ENCODE results near the gene WDR49.
"Not testable (repeated sequence)": the region's sequence is repeated elsewhere in the genome, so short reads cannot be mapped to it uniquely, and the experiment has no call there.

WDR49 gene

DNA sequence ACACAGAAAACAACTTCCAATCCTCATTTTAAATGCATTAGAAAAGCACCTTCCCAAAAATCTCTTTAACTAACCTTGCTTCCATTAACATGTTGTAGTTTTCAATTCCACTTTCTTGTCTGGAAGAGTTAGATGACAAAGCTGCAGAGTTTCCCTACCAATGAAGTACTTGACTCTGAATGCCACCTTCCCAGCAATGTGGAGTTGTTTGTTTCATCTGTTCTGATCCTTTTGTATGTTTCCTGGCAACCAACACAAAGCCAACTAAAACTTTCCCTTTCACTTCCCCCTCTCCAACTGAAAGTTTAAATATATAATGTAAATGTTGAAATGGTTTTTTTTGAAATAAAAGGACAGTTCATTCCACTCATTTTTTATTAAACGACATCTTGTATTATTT is at the start of gene WDR49:
TSS of gene WDR49 (minus strand) at position 183 of the 400 bp plus-strand sequence. CDS start 517 bp downstream, outside the sequence.
- no peak for DNase-seq

DNA sequence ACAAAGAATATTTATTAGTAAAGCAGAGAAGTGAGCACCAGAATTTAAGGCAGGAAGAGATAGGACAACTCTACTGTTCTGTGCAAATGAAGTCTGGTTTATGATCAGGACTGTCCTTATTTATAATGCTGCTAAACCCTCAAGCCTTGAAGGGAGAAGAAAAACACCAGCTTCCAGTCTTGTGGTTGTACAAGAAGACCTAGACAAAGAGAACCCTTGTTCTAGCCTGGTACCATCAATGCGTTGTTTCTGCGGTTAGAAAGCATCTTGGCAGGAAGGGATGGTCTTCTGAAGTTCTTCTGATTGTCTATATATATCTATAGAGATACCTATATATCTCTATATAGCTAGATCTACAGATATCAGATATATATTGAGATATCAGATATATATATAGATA is 47.2 kb upstream of the WDR49 start:
- DNase-seq = no peak

DNA sequence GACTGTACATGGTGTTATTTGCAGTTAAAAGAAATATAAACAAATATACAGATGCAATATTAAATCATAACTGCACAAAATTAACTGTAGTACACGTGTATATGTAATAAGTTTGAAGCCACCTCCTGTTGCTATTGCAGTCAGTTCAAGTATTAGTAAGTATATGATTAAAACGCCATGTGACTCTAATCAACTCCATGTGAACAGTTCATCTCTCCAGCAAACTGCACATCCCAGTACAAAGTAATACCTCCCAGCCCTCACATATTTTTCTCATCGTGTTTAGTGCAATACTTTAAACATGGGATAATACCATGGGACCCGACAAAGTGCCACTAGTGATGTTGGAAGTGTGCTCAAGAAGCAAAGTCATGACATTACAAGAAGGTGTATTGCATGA is 46.3 kb upstream of the WDR49 start:
- DNase-seq = no peak

DNA sequence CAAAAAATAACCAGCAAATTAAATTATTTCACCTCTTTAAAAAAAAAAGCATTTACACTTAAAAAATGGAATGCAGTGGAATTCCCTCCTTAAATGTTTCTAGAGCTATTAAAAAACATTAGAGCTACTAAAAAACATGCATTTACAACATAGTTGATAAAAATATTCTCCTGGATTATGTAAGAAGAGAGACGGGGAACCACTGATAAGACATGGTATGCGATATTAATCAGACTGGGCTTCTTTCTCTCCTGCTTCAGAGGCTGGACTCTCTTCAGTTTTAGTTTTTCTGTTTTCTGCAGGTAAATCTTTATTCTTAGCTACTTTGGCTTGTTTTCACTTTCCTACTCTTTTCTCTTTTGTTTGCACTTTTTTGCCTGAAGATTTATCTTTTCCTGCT is 40.4 kb upstream of the WDR49 start:
- DNase-seq = no peak

DNA sequence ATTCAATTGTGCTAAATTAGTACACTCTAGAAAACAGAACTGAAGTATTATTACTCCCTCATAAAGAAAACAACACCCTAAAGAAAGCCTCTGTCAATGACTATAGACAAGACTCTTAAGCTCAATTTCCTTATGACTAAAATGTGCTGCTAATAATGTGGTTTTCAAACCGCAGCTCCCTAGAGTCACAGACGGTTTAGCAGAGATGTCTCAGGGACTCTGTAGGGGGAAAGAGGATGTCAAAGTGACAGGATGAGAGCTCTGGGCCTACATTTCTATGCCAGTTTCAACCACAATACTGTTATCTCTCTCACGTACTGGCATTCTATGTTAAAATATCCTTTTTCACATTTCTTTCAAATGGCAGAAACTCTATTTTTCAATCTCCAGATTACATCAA is 37.6 kb upstream of the WDR49 start:
- DNase-seq = no peak

DNA sequence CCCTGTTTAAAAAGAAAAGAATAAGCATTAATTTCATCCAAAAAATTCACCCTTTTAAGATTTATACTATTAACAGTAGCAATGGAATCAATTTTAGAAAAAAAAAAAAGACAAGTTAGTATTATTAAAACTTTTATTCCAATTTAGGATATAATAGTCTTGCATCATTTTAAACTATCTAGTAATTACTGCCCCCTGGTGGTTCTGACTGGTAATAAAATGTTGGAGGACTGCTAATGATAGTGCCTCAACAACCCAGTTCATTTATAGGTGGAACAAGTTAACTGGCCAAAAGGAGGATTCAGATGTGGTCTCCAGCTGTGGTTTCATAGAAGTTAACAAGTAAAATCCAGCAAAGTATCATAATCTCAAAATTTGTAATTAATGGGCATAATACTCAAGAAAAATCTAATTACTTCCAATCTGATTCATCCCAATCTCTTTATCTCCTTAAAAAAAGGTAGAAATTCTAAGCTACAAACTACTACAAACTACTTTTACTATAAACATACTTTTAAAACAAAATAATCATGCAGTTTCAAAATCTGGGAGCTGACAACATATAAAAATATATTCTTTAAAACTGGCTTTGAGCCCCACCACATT is 30.7 kb upstream of the WDR49 start:
- no peak for DNase-seq

DNA sequence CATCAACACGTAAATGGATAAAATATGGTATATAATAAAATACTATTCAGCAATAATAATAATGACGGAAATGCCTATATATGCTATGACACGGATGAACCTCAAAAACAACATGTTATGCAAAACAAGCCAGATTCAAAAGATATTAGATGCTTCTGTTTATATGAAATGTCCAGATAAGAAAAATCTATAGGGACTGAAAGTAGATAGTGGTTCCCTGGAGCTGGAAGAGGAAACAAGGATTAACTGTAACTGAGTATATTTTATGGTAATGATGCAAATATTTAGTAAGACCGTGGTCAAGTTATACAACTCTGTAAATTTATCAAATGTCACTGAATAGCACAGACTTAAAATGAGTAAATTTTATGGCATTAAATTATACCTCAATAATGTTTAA is 25.8 kb upstream of the WDR49 start:
- no peak for DNase-seq

DNA sequence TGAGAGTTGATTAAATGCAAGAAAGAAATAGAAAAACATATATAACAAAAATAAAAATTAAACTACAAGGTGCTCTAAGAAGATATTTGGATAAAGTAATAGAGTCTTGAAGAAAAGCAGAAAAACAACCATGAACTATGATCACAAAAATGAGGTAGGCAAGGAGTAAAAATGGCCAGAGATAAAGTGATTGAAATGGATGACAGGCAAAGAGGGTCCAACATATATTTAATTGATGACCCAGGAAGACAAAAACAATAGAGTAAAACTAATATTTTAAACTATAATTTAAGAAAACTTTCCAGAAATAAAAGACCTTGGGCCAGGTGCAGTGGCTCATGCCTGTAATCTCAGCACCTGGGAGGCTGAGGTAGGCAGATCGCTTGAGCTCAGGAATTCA is 22.1 kb upstream of the WDR49 start:
- DNase-seq = no peak

DNA sequence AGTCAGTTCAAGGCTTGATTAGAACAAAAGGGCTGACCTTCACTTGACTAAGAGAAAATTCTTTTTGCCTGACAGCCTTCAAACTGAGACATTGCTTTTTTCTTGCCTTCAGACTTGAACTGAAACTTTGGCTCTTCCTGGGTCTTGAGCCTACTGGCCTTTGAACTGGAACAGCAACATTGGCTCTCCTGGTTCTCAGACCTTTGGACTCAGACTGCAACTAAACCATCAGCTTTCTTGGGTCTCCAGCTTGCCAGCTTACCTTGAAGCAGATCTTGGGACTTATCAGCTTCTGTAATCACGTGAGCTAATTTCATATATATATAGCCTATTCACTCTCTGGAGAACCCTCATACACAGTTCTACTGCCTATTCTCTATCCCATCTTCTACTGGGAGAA is 19.5 kb upstream of the WDR49 start:
- no peak for DNase-seq

DNA sequence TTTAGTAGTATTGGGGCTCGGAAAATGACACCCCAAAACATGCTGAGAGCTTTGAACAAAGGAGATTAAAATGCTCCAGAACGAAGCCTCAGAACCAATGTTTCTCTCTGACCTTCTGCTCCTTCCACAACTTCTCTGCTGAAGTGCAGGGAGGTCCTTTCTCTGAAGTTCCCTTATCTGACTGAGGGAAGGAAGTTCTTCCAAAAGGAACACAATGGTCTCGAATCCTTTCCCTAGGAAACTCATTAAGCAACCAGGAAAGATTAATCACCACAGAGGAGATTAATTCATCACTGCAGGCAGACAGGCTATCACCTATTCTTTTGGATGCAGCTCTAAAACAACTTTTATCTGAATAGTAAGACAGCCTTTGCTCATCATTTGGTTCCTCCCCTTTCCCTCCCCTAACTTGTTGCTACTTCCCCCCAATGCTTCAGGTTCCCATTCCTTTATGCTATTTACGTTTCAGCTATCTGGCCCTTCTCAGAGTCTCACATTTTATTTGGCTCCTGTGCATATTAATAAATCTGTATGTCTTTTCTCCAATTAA is 18.2 kb upstream of the WDR49 start:
- DNase-seq = no peak

DNA sequence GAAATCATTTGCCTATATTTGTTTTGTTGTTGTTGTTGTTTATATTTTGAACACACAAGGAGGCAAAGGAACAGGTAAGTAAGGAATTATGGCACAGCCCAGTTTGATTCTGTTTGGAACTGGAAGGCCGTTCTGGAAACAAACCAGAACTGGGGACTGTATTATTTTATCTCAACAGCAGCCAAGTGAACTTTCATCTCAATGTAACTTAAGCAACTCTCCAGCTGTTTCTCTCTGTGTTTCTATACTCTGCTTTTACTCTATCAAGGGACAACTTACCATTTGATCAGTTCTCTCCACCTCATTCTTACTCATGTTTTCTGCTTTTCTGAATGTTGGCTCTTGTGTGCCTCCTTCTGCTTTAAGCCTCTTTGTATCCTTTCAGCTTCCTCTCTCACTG is 16.0 kb upstream of the WDR49 start:
- DNase-seq = no peak

DNA sequence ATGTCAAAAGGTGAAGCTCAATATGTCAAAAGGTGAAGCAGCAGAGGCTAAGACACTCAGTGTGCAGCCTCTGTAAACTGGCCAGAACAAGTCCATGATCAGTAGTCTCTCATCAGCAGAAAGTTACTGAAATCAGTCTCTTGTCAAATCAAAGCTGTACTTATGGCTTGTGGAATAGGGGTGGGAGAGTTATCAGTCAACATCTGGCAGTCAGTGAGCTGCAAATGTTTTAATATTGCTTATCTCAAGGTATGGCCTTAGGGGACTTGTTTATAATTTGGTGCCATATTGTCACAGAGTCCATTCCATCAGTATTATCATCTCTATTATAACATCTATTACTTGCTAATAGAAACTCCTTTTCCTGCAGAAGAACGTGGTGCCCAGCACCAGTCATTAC is 14.9 kb upstream of the WDR49 start:
- DNase-seq = no peak

DNA sequence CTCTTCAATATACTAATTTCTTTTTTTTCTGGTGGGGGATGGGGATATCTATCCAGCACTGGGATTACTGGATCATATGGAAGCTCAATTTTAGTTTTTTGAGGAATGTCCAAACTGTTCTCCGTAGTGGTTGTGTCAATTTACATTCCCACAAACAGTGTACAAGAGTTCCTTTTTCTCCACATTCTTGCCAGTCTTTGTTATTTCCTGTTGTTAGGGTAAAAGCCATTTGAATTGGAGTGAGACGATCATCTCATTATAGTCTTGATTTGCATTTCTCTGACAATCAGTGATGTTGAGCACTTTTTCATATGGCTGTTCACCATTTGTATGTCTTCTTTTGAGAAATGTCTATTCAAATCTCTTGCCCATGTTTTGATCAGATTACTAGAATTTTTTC is 12.8 kb upstream of the WDR49 start:
- DNase-seq = no peak

DNA sequence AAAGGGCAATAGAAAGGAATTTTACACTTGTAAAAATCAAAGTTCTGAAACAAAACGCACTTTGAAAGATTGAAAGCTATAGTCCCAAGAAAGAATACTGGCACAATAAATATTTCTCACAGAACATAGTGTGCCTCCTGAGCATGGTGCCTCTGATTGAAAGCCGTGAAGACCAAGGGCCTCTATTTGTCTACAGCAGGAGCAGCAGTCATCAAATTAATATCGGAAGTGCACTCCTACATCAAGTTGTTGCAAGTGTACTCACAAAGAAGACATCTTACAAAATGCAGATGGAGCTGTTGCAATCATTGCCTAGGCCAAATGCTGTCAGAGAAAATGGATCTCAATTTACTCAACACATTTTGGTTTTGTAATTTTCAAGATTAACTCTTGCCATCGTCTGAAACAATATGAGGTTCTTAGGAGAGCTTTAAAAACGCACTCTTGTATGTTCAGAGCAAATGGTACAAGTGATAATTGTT is 9.2 kb upstream of the WDR49 start:
- DNase-seq = no peak

DNA sequence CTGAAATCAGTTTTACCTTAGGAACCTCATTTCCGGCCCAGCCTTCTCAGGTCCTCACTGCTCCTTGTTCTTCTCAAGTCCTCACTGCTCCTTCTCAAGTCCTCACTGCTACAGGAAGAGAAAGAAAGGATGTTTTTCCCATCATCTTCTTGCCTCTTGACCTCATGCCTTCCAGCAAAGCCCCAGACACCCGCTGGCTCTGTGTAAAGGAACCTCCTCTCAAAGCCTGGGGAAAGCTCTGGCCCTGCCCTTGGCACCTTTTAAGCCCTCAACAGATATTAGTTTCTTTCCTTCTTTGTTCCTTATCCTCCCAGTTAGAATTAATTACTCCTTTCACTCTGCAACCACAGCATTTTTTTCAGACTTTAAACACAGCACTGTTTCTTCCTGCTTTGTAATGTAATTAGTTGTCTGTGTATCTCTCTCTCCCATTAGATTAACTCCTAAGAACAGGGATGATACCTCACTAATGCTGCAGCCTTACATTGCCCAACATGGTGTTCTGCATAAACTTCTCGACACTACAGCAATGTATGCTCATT is 4.0 kb upstream of the WDR49 start:
- no peak for DNase-seq

DNA sequence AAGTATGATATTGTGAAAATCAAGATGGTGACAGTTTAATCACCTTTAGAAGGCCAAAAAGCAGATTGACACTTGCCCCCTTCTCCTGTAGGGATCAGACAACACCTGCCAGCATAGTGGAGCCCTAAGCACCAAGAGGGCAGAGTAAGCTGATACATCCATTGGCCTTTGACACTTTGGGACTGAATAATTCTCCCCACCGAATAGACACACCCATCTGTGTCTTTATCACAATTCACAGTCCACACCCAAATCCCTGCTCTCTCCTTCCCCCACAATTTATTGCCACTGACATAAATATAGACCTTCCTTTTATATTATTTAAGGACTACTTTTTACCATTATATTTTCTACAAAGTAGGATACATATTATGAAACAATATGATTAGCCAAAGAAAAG is 3.1 kb upstream of the WDR49 start:
- no peak for DNase-seq

DNA sequence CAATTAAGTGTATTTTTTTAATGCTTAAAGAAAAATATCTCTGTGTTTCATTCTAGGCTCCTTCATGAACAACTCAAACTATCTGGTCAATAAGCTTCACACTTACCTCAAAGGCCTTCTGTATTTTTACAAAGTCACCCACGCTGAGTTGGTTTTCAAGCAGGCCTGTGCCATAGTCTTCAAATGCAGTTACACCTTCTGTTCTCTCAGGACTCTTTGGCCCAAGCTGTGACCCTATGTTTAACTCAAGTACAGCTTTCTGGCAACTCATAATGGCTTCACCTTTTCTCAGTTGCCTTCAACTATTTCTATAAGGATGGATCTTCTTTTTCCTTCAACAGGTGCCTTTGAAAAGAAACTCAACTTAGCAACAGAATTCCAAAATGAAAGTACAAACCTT is 587 bp downstream of the WDR49 start:
- DNase-seq = no peak

DNA sequence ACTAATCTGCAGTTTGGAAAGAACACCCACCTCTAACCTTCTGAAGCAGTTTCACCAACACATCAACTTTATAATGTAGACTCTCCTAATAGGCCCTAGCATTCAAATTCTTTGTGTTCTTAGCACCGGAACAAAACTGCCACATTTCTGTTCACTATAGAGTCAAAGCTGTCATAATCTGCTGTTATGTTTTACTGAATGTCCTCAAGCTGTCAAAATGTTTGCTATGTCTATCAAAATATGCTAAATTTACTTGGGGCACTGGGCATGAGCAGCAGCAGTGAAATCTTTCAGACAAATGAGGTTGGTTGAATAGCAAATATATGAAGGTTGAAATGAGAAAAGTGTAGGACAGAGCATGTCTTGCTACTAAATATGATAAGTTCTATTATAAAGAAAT is 1.9 kb downstream of the WDR49 start:
- DNase-seq = no peak

DNA sequence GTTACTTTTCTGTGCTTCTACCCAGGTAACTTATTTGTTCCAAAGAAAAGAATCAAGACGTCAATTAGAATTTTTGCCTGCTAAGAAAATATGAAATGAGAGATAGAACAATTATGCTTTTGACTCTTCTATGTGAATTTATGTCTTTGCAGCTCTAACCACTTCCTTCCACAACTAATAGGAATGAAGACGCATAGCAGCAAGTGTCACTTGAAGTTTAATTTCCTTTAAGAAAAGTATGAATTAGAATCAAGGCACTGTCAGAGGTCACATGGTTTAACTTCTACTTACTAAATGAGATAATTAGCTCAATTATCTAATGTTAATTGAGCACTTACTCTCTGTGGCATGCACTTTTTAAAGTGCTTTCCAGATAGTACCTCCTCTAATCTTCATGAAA is 3.3 kb downstream of the WDR49 start:
- no peak for DNase-seq

DNA sequence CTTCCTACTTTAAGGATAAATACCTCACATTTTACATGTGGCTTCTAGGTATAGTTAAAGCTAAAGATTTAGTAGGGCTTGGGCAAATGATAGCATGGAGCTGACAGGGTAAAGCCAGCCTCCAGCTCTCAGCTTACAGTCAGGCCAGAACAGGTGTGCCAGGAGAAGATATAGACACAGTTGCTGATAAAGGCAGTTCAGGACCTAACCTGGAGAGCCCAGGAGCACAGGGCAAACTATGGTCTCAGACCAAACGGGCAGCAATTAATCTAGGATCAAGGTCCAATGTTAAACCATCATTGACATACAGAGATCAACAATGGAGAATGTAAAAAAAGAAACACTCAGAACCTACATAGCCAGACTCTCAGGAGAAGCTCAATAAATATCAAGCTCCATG is 4.0 kb downstream of the WDR49 start:
- DNase-seq = no peak

DNA sequence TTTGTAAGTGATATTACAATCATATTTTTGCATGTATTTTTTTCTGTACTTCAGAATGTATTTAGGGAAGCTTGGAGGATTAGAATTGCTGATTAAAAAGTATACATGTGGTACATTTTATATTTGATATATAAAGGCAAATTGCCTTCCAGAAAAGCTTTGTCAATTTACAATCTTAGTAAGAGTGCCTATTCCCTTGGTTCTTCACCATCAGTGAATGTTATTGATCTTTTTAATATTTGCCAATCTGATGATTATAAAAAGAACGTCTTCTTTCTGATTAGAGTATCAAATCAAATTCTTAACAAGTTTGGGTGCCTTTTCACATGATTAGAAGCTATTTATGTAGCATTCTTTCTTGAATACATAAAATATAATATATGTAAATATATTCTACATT is 9.1 kb downstream of the WDR49 start:
- DNase-seq = no peak

DNA sequence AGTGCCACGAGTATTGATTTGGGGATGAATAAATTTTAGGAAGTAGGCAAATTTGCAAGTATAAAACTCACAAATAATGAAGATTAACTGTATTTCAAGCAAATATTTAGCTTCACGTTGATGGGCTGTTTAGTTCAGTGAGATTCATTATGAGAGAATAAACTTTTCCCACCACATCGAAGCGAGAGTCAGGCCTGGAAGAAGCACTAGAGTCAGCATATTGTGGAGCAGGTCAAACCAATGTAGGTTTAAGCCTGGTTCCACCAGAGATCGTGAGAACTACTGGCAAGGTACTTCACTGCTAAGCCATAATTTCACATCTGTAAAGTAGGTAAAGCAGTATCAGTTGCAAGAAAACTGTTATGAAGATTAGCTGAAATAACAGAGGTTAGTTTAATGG is 22.3 kb downstream of the WDR49 start:
- DNase-seq = no peak

DNA sequence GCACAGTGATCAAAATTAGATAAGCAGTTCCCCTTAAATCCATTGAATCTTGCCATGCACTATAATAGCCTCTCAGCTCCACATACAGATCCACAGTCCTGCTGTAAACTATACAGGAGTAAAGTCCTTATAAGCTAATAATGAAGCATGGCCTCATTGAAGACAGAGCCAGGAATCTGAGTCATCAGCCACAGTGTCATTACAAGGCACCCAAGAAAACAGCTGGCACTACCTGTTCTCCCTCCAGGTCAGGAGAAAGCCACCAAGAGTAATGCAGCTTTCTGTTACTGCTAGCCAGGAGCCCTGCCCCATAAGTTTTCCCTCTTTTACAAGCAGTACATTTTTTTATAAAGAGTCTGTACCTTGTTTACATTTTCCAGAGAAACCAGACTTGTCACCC is 27.3 kb downstream of the WDR49 start:
- DNase-seq = no peak

DNA sequence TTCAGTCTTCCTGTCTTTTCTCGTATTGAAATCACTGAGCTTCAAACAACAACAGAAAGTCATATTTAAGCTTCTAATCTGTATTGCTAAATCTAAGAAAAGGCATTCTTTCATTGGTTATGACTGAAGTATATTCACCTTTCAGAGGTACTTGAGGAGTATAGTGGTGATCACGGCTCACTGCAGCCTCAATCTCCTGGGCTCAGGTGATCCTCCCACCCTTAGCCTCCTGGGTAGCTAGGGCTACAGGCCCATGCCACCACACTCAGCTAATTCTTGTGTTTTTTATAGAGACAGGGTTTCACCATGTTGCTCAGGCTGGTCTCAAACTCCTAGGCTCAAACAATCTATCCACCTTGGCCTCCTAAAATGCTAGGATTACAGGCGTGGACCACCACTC is 38.7 kb downstream of the WDR49 start:
- DNase-seq = no peak

DNA sequence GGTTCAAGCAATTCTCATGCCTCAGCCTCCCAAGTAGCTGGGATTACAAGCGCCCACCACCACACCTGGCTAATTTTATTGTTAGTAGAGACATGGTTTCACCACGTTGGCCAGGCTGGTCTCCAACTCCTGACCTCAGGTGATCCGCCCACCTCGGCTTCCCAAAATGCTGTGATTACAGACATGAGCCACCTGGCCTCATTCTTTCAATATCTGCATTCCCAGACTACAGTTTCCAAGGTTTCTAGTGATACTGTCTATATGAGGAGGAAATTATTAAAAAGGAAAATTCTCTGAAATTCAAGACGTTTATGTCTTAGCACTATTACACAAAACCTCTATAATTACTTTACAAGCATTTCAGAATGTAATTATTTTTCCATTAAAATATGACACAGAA is 39.5 kb downstream of the WDR49 start:
- not testable (repeated sequence) for DNase-seq
